H9 (cell line): ENCODE data around the gene PERM1. TPM values are rescaled to one million over a fixed set of nuclear protein-coding genes. Genes with fewer than 3 reads are reported as not detected.

Experiments
- DNase-seq: peaks from one replicate; pipeline ENCODE4 v3.0.0-alpha.2; 2017
- H2AFZ ChIP-seq: one replicate; pipeline ENCODE4 v1.6.1; 2013; ENCODE audit warnings: mild to moderate bottlenecking, low read length, control low read depth, moderate library complexity
- H2AK5ac ChIP-seq: 2 replicates; pipeline ENCODE4 v1.6.1; 2013; ENCODE audit warnings: low read length, control low read depth, mixed read lengths; ENCODE audit not compliant: insufficient read length
- H2BK120ac ChIP-seq: one replicate; pipeline ENCODE4 v1.6.1; 2013; ENCODE audit warnings: low read depth, mild to moderate bottlenecking, low read length, control low read depth, inconsistent platforms; ENCODE audit not compliant: poor library complexity, severe bottlenecking
- H2BK12ac ChIP-seq: 2 replicates; pipeline ENCODE4 v1.6.1; 2013; ENCODE audit warnings: low read length, control low read depth, mixed read lengths, low read depth; ENCODE audit not compliant: insufficient read length
- H2BK15ac ChIP-seq: 2 replicates; pipeline ENCODE4 v1.6.1; 2013; ENCODE audit warnings: low read depth, low read length, control low read depth
- H2BK20ac ChIP-seq: one replicate; pipeline ENCODE4 v1.6.1; 2013; ENCODE audit warnings: low read depth, mild to moderate bottlenecking, low read length, control low read depth, inconsistent platforms; ENCODE audit not compliant: poor library complexity, severe bottlenecking
- H2BK5ac ChIP-seq: 2 replicates; pipeline ENCODE4 v1.6.1; 2013; ENCODE audit warnings: low read length, control low read depth, mixed read lengths; ENCODE audit not compliant: insufficient read length
- H3K14ac ChIP-seq: 2 replicates; pipeline ENCODE4 v1.6.1; 2013; ENCODE audit warnings: low read length, control low read depth; ENCODE audit not compliant: insufficient read depth
- H3K18ac ChIP-seq: 2 replicates; pipeline ENCODE4 v1.6.1; 2013; ENCODE audit warnings: low read depth, mild to moderate bottlenecking, mixed read lengths, low read length, control low read depth; ENCODE audit not compliant: insufficient read length
- H3K23ac ChIP-seq: 2 replicates; pipeline ENCODE4 v1.6.1; 2013; ENCODE audit warnings: low read length, control low read depth, mixed read lengths, low read depth; ENCODE audit not compliant: insufficient read length
- H3K23me2 ChIP-seq: 2 replicates; pipeline ENCODE4 v1.6.1; 2013; ENCODE audit warnings: low read depth, mild to moderate bottlenecking, mixed read lengths, low read length, control low read depth; ENCODE audit not compliant: insufficient read length, poor library complexity, severe bottlenecking
- H3K27ac ChIP-seq: 2 replicates; pipeline ENCODE4 v1.5.1; 2013; ENCODE audit warnings: low read length, control low read depth, mixed read lengths, low read depth; ENCODE audit not compliant: insufficient read length
- H3K27me3 ChIP-seq: 2 replicates; pipeline ENCODE4 v1.6.1; 2013; ENCODE audit warnings: low read length, control low read depth, inconsistent platforms; ENCODE audit not compliant: insufficient read depth
- H3K4ac ChIP-seq: 2 replicates; pipeline ENCODE4 v1.6.1; 2013; ENCODE audit warnings: low read depth, mild to moderate bottlenecking, control low read depth, inconsistent platforms, low read length, moderate library complexity
- H3K4me1 ChIP-seq: 2 replicates; pipeline ENCODE4 v1.6.1; 2013; ENCODE audit warnings: low read length, control low read depth, inconsistent platforms; ENCODE audit not compliant: insufficient read depth
- H3K4me2 ChIP-seq: 2 replicates; pipeline ENCODE4 v1.6.1; 2013; ENCODE audit warnings: low read length, control low read depth, mixed read lengths; ENCODE audit not compliant: insufficient read length, insufficient read depth
- H3K56ac ChIP-seq: 2 replicates; pipeline ENCODE4 v1.6.1; 2013; ENCODE audit warnings: low read depth, mild to moderate bottlenecking, mixed read lengths, low read length, control low read depth; ENCODE audit not compliant: insufficient read length
- H3K79me1 ChIP-seq: 2 replicates; pipeline ENCODE4 v1.6.1; 2013; ENCODE audit warnings: low read depth, mild to moderate bottlenecking, moderate library complexity, low read length, control low read depth, inconsistent platforms; ENCODE audit not compliant: insufficient read depth, poor library complexity, severe bottlenecking
- H3K79me2 ChIP-seq: 2 replicates; pipeline ENCODE4 v1.6.1; 2013; ENCODE audit warnings: low read length, control low read depth, inconsistent platforms; ENCODE audit not compliant: insufficient read depth
- H3K9ac ChIP-seq: 2 replicates; pipeline ENCODE4 v1.6.1; 2013; ENCODE audit warnings: low read length, control low read depth, mixed read lengths; ENCODE audit not compliant: insufficient read length; ENCODE audit errors: extremely low read depth
- H3K9me3 ChIP-seq: one replicate; pipeline ENCODE4 v1.6.1; 2013; ENCODE audit warnings: low read depth, low read length, inconsistent platforms; ENCODE audit not compliant: control insufficient read depth
- H3T11ph ChIP-seq: one replicate; pipeline ENCODE4 v1.6.1; 2013; ENCODE audit warnings: mild to moderate bottlenecking, low read length, control low read depth, inconsistent platforms
- H4K20me1 ChIP-seq: one replicate; pipeline ENCODE4 v1.6.1; 2013; ENCODE audit not compliant: control insufficient read depth, insufficient read length, insufficient read depth
- H4K5ac ChIP-seq: 2 replicates; pipeline ENCODE4 v1.6.1; 2013; ENCODE audit warnings: low read depth, mild to moderate bottlenecking, mixed read lengths, low read length, control low read depth; ENCODE audit not compliant: insufficient read length
- H4K8ac ChIP-seq: replicated peaks from 2 replicates; pipeline ENCODE4 v1.6.1; 2013; ENCODE audit warnings: low read length, control low read depth, mixed read lengths, low read depth; ENCODE audit not compliant: insufficient read length
- H4K91ac ChIP-seq: 2 replicates; pipeline ENCODE4 v1.6.1; 2013; ENCODE audit warnings: low read depth, mild to moderate bottlenecking, moderate library complexity, mixed read lengths, low read length, control low read depth; ENCODE audit not compliant: insufficient read length
- H3K27ac Mint-ChIP-seq, 3 experiments: 2 replicates in 2 of 3; 3 replicates in 1 of 3; pipeline ENCODE4 v1.8.0; 2020 to 2021; ENCODE audit warnings: mixed read lengths in 3 of 3, mild to moderate bottlenecking in 1 of 3, moderate library complexity in 1 of 3
- H3K27me3 Mint-ChIP-seq: 2 replicates; pipeline ENCODE4 v1.8.0; 2021; ENCODE audit warnings: low read depth, mild to moderate bottlenecking, moderate library complexity, mixed read lengths
- H3K36me3 Mint-ChIP-seq, 3 experiments: 2 replicates in 2 of 3; 3 replicates in 1 of 3; pipeline ENCODE4 v1.8.0; 2020 to 2021; ENCODE audit warnings: low read depth in 3 of 3, mixed read lengths in 3 of 3; ENCODE audit not compliant: insufficient read depth in 1 of 3
- H3K4me1 Mint-ChIP-seq, 2 experiments: 2 replicates each; pipeline ENCODE4 v1.8.0; 2020; ENCODE audit warnings: mixed read lengths in 2 of 2
- H3K4me3 Mint-ChIP-seq, 2 experiments: 2 replicates in 1 of 2; 3 replicates in 1 of 2; pipeline ENCODE4 v1.8.0; 2020 to 2021; ENCODE audit warnings: mild to moderate bottlenecking in 2 of 2, mixed read lengths in 2 of 2, moderate library complexity in 1 of 2
- H3K9me3 Mint-ChIP-seq, 2 experiments: 2 replicates in 1 of 2; 3 replicates in 1 of 2; pipeline ENCODE4 v1.8.0; 2020; ENCODE audit warnings: mild to moderate bottlenecking in 2 of 2, mixed read lengths in 2 of 2, moderate library complexity in 1 of 2
- WGBS: extraction: QIAGEN DNeasy Blood & Tissue Kit; methylation state at CpG from one replicate; pipeline ENCODE4 v1.1.7; 2013; ENCODE audit warnings: missing lambda C conversion rate, low lambda C conversion rate, mixed read lengths; ENCODE audit not compliant: insufficient read length; ENCODE audit errors: extremely low coverage; 5-methylcytosine and 5-hydroxymethylcytosine counted together
- total RNA-seq: library from RNA; stranded (reverse); gene quantifications from 2 replicates; pipeline ENCODE4 v1.2.1, GENCODE V29; 2021
- TF ChIP-seq, protein P1 (sequence below): fragments of 200-600 bp; sonication (generic); conservative IDR thresholded peaks from 3 replicates; pipeline ENCODE4 v1.8.0; 2021; ENCODE audit warnings: antibody characterized with exemption, mild to moderate bottlenecking

PERM1 gene
- total RNA-seq, 1 experiment from 2014 or later, result not detected

DNA sequence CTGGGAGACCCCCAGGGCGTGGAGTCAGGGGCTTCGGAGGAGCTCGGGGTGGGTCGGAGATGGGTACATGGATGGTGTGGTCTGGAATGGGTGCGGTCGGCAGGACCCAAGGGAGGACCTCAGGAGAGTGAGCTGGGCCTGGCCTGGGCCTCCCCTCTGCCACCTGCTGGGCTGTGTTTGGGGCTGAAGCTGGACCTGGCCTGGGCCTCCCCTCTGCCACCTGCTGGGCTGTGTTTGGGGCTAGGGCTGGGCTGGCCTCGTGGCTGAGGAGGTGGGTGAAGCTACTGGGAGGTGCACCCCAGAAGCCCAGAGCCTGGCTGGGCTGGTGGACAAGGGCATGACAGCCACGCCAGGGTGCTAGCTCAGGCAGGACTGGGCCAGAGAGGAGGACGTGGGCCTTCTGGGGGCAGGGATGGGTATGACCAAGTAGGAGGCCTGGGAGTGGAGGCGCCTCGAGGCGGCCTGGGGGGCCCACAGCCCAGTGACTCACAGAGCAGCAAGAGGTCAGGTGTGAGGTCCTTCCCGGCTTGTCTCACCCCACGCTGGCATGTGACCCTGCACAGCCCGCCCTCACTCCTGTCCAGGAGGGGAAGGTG lies 43.7 kb downstream of the PERM1 start:
- Histone ChIP-seq H4K91ac (no peak overlapping the region), H2BK15ac (no peak overlapping the region), H3K9ac (no peak overlapping the region), H2BK12ac (no peak overlapping the region), H2BK5ac (no peak overlapping the region), H3K23me2 (peaks cover 6% of the 10 kb centered on the region), H3K79me1 (no peaks in the 10 kb centered on the region), H3K18ac (no peak overlapping the region), H3K56ac (no peak overlapping the region), H2AK5ac (no peak overlapping the region), H3K23ac (no peak overlapping the region), H3K27me3 (peaks cover 57% of the 10 kb centered on the region), H3K14ac (no peak overlapping the region), H4K5ac (no peak overlapping the region), H2BK120ac (no peak overlapping the region), H3K4me2 (no peak overlapping the region), H3K4ac (no peak overlapping the region), H3K79me2 (no peaks in the 10 kb centered on the region), H4K8ac (no peak overlapping the region), H3K4me1 (no peaks in the 10 kb centered on the region), H3K9me3 (no peaks in the 10 kb centered on the region), H4K20me1 (no peaks in the 10 kb centered on the region), H3T11ph (no peak overlapping the region), H2BK20ac (no peak overlapping the region), H3K27ac (no peak overlapping the region), H2AFZ (no peak overlapping the region)
- no CpG with 5 or more reads among the region's 15 CpGs for WGBS
- Mint-ChIP-seq H3K27ac (peak overlapping the region in 1 of 3 experiments; percentile 40; a peak in 1 of 7 replicates), H3K4me3 (no peak overlapping the region), H3K36me3 (peaks cover 0 to 2% (median 0%) of the 10 kb centered on the region in 3 experiments; a peak in 1 of 7 replicates), H3K9me3 (no peaks in the 10 kb centered on the region), H3K27me3 (peaks cover 73% of the 10 kb centered on the region), H3K4me1 (peaks cover 9 to 43% of the 10 kb centered on the region in 2 experiments)
- no peak for DNase-seq
- TF ChIP-seq, protein P1, sequence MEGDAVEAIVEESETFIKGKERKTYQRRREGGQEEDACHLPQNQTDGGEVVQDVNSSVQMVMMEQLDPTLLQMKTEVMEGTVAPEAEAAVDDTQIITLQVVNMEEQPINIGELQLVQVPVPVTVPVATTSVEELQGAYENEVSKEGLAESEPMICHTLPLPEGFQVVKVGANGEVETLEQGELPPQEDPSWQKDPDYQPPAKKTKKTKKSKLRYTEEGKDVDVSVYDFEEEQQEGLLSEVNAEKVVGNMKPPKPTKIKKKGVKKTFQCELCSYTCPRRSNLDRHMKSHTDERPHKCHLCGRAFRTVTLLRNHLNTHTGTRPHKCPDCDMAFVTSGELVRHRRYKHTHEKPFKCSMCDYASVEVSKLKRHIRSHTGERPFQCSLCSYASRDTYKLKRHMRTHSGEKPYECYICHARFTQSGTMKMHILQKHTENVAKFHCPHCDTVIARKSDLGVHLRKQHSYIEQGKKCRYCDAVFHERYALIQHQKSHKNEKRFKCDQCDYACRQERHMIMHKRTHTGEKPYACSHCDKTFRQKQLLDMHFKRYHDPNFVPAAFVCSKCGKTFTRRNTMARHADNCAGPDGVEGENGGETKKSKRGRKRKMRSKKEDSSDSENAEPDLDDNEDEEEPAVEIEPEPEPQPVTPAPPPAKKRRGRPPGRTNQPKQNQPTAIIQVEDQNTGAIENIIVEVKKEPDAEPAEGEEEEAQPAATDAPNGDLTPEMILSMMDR, result no peak
